NCI-H2196 (cell line): Measurements from ENCODE around the gene EIF6.

ENCODE experiments used
- DNase-seq: peaks from one replicate; lab custom pipeline; 2025; ENCODE audit not compliant: unreplicated experiment; lab: John Stamatoyannopoulos, UW

Gene EIF6

DNA sequence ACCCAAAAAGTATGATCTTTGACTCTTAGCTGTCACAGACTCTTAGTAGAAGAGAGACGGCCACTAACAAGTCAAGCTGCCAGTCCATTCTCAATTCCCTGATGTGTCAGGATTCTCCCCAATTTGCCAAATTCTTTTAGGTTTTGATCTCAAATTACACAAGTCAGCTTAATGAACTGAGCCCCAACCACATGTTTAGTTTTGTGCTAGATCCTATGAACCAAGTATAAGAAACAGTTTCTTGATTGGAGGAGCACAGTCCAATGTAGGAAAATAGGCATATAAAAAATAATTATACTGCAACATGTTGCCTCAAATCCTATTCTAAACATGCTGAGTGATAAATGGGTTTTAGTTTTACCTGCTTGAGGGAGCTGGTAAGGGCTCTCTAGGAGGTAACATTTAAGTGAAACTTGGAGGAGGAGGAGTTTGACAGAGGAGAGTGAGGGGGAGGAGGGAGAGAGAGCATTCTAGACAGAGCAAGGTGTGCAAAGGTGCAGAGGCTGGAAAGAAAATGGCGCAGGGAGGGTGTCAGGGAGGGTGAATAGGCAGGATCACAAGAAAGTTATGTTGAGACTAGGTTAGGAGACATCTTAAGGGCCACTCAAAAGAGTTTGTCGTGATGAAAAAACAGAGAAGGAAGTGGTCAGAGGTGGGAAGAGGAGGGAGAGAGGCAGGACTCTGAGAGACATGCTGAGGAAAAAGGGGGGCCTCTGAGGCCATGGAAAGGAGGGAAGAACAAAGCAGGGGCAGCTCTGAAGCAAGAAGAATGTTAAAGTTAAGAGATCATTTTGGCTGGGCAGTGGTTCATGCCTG lies 30.5 kb upstream of the EIF6 start:
- no peak for DNase-seq

DNA sequence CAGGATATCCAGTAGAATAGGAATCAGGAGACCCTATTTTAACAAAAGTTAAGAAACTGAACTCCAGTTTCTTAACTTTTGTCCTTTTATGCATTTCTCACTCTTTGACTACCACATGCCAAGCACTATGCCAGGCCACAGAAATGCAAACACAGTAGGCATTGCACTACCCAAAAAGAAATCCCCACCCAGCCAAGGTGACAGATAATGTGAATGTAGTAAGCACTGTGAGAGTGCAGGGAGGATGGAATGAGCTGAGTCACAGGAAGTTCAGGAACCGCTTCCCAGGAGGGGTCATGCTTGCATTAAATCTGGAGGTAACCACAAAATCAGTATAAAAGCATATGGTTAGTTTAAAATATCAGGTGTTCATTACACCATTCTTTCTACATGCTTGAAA lies 27.7 kb upstream of the EIF6 start:
- no peak for DNase-seq

DNA sequence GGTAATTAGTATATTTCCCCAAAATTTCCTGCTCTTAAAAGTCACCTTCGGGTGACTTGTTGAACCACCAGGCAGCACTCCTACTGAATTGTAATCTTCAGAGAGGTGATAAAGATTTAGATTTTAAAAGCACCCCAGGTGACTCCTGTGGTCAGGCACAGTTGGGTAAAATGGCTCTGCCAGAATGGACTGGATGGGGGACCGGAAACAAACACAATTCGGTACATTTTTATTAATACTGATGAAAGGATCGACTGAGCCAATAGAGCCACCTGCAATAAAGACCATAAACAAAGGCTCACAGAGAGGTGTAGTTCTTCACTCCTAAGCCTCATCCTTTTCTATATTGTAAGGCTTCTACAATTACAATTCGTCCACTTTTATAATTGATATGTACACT lies 27.2 kb upstream of the EIF6 start:
- DNase-seq, result no peak

DNA sequence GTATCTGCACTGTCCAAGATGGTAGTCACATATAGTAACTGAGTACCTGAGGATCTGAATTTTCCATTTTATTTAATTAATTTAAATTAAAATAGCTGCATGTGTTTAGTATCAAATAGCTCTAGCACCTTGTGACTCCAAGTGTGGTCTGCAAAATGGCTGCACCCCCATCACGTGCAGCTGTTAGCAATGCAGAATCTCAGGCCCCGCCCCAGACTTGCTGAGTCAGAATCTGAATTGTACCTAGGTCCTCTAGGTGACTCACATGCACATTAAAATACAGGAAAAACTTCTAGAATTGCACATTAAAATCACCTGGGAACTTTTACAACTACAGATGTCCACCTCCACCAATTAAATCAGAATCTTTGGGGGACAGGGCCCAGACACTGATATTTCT lies 26.8 kb upstream of the EIF6 start:
- no peak for DNase-seq

DNA sequence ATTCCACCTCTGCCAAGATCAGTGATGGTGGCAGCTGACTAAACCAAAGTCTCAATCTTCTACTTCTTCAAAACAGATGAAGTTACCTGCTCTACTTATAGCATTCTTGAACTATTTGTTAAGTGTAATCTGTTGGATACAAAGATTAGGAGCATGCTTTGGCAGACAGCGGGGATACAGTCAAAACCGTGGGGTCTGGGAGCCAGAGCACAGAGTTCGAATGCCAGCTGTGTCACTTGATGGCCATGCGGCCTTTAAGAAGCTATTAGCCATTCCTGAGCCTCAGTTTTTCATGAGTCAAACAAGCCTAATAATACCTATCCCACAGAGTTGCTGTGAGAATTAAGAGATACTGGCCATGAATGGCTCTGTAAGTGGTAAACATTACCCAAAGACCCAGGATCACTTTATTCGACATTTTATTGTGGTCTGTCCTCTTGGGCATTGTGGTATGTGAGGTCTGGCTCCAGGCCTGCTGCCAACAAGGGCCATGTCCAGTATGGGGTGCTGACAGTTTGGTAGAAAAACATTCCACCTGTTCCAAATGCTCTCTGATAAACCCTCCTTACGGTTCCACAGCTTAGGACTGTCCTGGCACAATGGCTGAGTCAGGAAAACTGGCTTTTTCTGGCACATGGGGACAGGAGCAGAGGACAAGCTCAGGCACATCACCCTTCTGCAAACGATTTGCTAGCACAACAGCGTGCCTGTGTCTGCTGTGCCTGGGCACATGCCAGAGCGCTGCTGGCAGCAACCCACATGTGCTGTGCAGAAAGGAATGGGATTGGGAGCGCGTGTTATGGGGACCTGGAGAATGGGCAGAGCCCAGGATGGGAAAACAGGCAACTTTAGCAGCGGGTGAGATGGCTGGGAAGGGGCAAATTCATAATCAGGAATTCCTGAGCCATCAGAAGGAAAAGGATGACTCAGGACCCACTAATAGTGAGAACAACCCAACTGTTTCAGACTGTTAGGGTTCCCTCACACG lies 23.4 kb upstream of the EIF6 start:
- DNase-seq, result peak; percentile 85

DNA sequence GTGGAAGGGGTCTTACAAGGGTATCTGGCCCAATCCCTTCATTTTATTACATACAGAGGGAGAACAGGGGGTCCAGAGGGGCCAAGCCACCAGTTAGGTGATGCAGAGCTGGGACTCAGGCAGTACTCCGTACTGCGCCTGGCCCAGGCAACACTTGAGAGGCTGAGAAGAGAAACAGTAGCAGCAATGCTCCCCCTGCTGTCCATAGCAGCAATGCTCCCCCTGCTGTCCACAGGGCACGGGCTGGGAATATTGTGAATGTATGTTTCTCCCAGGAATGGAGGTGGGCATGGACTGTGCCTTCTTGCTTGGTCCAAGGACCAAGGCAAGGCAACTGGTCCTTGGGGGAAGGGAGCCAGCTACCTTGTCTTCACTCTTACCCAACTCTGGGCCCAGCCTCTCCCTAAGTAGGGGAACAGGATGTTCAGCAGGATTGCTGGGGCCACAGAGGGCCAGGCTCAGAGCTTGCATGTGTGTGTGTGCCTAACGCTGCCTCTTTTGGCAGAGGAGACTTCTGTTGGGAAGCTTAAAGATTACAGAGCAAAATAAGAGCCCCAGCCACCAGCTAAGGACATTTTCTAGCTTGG lies 22.5 kb upstream of the EIF6 start:
- peak; percentile 65 for DNase-seq

DNA sequence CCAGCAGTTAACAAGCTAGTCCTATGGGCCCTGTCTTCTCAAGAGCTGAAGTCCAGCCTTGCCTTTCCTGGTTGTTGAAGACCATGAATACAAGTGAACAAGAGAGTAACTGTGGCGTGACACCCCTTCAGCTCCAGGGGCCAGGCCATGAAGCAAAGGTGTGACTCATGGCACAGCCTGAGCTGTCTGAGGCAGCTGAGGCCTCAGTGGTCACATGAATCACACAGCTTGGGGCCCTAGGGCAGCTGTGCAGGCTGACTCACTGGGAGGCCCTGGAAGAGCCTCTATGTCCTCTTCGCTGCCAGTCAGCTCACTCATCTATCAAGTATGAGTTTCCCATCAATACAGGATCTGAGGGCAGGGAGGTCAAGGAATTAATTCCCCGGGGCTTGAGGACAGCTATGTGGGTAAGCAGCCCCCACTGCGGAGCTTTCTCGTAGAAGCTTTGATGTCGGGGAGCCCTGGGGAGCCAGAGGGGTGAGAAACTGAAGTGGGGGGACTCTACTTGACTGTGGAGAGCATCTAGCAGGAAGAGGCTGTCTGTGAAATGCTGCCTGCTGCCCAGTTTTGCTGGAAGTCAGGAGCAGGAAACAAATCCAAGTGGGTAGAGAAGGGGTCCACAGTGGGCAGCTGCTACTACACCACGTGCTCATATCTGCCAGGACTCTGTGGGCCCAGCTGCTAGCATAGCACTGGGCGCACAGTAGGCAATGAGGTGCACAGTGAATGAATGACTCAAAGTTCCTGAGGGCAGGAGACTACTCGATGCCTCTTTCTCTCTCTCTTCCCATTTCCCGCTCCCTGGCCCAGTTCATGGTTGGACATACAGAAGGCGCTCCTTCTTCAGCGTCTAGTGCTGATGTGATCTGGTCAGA lies 21.3 kb upstream of the EIF6 start:
- DNase-seq, result peak; percentile 51

DNA sequence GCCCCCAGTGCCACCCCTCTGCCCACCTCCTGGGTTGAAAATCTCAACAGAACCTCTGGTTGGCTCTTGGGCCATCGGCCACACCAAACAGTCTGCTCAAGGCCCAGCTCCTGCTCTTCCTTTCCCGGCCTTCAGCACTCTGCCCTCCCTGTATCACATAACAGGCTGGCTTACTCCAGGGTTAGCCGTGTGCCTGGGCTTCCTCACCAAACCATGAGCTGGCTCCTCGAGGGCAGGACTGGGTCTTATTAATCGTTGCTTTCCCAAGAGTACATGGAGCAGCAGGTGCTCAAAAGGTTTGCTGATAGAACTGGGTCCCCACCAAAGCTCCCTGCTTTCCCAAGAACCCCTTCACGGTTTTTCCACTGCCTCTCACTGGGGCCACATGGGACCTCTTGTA lies 20.4 kb upstream of the EIF6 start:
- DNase-seq, result no peak

DNA sequence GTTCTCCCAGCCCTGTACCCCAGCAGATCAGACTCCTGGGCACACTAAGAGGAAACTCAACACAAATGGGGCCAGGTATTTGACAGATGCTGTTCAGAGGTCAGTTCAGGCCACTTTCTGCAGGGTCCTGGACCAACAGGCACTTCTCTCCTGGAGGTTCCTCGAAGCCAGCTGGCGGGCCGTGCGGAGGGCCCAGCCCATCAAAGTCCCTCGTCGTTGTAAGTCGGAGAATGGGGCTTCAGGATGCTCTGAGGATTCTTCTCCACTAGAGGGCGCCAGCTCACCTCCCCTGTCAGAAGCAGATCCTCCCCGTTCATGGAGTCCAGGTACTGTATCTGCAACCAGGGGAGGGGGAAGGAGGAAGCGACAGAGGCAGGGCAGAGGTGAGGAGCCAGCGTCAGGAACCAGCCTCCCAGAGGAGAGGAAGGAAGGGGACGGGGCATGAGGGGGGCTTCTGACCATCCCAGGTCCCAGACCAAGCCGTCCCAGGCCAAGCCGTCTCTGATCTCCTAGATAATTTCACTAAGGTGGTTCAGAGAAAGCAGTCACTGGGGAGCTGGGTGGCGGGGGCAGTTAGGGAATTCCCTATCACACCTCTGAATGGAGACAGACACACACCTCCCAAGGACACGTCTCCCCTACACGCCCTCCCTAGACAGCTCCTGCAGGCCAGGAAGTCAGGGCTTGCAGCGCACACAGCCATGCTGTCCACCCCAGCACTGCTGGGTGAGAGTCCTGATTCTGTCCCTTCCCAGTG lies 19.3 kb upstream of the EIF6 start:
- DNase-seq, result peak; percentile 97

DNA sequence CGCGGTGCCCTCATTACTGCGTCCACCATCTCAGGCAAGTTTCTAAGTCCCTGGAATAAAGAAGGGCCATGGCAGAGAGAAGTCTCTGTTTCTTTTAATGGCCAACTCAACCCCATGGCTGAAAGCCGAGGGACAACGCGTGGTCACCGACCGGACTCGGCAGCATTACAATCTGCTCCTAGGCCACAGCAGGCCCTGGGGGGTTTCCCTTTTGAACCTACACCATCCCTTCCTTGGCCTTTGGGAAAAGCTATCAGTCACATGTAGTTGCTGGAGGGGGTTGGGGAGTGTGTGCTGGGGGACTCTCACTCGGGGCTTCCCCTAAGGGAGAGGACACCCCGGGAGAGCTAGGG lies 18.8 kb upstream of the EIF6 start:
- DNase-seq, result no peak

DNA sequence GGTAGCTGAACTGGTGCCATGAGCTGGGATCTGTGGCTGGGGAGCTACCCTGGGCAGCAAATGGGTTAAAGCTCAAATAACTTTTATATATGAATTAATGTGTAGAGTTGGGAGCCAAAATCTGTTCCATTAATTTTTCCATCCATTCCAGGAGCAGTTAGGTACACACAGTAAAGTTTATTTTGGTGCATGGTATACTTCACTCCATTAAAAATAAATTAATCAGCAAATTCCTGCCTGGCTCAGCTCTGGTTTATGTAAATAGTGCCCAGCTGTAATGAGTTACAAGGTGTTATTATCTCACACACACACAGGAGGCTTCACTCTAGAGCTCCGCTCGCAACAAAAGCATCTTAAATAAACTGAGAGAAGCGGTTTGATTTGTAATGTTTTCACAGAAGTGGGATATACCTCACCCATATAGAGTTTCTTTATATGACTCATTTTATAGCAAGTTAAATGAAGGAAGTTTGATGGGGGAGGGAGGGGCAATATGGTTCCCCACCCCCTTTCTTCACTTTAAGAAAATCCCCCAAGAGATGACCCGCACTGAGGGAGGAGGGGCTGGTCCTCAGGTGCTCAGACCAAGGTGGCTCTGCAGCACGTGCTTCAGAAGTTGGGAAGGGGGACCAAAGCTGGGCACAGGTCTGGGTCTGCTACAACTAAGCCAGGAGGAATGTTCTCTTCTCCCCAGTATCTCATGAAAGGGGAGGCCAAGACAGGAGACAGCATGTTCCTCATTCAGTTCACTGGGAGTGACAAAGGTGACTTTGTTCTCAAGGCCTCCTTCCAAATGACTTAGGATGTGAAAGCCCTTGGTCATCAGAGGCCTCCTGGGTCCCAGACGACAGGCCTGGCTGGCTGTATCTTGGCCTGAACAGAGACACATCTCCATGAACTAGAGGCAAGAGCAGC lies 18.1 kb upstream of the EIF6 start:
- no peak for DNase-seq

DNA sequence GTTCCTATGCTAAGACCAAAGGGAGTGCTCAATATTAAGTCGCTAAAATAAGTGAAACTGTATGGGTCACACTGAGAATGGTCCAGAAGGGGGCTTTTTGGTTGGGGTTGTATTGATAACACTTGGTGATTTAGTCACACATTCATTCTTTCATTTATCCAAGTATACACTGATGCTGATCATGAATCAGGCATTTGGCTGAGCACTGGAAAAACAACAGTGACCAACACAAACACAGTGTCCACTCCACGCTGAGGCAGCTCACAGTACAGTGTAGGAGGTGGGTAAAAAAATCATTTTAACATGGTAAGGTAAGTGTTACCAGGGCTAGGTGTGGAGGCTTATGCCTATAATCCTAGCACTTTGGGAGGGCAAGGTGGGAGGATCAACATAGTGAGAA lies 16.9 kb upstream of the EIF6 start:
- DNase-seq, result no peak

DNA sequence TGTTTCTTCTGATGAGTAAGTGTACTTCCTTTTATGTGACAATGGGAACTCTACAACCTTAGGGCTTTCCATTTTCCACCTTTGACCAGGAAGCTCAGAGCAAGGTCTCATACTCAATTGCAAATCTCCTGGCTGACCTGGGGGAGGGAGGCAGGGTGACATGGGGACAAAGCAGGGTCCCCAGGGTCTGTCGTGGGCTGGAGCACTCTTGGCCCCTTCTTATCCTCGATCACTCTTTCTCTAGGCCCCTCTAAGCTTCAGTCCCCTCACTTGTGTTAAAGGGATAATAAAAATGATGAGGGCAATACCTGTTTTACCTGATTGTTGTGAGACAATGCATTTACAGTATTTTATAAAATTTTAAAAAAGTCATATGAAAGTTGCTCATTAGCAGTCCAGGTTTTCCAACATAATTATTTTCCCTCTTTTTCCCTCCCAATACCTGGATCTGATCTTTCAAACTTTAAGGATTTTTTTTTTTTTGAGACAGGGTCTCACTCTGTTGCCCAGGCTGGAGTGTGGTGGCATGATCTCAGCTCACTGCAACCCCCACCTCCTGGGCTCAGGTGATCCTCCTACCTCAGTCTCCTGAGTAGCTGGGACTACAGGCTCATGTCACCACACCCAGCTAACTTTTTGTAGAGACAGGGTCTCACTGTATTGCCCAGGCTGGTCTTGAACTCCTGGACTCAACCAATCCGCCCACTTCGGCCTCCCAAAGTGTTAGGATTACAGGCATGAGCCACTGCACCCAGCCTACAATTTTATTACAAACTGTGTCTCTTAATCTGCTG lies 16.1 kb upstream of the EIF6 start:
- DNase-seq, result no peak

DNA sequence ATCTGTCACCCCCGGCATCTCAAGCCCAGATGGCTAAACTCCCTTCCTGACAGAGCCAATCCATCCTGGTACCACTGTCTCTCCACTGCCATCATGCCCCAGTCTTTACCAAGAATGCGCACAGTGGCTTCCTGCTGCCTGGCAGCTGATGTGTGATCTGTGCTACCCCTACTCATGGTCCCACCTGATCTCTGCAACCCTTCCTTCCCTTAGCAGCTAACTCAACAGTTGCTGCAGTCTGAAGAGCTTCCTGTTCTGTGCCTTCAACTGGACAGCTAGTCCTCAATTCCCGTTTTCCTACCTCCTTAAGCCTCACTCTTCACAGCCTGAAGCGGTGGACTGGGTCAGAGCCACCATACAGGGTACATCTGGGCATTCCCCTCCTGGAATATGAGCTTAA lies 15.2 kb upstream of the EIF6 start:
- DNase-seq, result no peak

DNA sequence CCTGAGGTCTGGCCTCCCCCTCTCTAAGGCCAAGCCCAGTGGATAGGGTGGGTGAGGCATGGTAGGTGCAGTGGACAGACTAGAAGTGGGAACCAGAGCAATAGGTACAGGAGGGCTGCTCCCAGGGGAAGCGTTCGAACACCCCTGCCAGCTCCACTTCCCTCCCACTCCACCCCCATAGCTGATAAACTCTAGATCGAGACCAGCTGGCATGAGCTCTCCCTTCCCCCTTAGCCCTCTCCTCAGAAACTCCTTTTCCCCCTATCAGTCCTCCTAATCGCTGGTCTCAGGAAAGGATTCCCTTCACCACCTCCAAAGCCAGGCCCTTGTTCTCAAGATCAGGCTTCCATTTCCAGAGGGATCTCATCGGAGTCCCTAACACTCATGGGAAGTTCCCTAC lies 13.7 kb upstream of the EIF6 start:
- DNase-seq, result no peak

DNA sequence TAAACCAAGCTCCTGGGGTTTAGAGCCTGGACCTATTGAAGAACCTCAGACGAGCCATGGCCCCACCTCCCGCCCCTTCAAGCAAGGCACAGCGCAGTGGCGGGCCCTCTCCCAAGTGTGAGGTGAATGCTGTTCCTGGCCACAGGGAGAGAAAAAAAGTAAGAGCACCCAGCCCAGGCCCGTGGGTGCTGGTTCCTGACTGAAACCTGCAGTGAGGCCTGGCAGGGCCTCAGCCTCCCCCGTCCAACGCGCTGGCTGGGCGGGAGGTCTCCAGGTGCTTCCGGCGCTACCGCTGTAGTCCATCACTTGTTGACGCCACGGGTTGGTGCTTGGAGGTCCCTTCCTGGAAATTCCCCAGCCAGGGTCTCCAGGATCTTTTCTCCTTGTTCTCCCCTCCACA lies 13.2 kb upstream of the EIF6 start:
- no peak for DNase-seq

DNA sequence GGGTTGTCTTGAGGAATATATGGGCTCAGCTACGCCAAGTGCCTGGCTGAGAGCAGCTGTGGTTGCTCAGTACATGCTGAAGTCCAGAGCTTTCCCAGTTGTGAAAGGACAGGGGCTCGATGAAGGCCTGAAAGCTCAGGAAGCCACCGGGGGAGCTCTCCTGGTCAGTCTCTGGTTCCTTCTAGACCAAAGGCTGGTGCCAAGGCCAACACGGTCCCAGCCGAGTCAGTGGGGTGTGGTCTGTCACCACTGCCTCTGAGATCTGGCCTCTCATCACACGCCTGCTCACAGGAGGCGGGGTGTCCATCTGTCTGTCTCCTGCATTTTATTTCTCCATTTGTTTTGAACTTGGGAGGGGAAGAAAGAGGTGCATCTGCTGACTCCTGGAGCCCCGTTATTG lies 12.6 kb upstream of the EIF6 start:
- DNase-seq, result no peak

DNA sequence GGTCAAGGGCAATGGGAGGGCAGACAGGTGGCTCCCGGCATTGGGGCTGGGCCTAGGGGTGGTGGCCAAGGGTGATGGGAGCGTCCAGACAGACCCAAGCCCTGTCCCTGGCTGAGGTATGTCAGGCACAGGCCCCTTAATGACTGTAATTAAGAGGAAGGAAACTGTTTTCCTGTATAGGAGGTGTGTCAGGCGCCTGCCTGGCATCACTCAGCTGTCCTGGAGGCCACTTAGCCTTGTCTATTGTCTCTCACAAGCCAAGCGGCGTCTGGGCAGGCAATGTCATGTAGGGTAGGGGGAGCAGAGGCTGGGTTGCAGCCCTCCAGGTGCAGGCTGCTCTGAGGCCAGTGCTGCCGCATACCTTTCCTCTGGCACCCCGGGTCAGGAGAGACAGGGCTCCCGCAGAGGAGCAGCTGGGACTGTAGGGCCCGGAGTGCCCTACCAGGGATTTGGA lies 11.6 kb upstream of the EIF6 start:
- no peak for DNase-seq
